Medulla oblongata (tissue), 1 donor: ENCODE results near the gene SLC27A5.
A peak's percentile ranks its signal among the peaks of the same experiment; 100 is the strongest.
"Not testable (repeated sequence)": the region's sequence is repeated elsewhere in the genome, so short reads cannot be mapped to it uniquely, and the experiment has no call there.

ENCODE experiments used
- DNase-seq: peaks from one replicate; pipeline ENCODE4 v3.0.0-alpha.2; 2015; ENCODE audit errors: extremely low spot score

The SLC27A5 gene

GRCh38 chr19:58498316-58499020, 13.3 kb downstream of the SLC27A5 start:
- no peak for DNase-seq

- no peak for DNase-seq
These were observed 14.1 kb downstream of the SLC27A5 start for GRCh38 chr19:58497634-58498170.

- DNase-seq, result peak; percentile 52
These were observed 19.5 kb downstream of the SLC27A5 start for GRCh38 chr19:58492265-58492664.

- no peak for DNase-seq
These were observed 20.4 kb downstream of the SLC27A5 start for GRCh38 chr19:58491393-58491792.

- not testable (repeated sequence) for DNase-seq
These were observed 27.4 kb downstream of the SLC27A5 start for GRCh38 chr19:58484349-58484748.

GRCh38 chr19:58483776-58484175, 28.0 kb downstream of the SLC27A5 start:
- DNase-seq, result no peak

- DNase-seq, result no peak
These were observed 29.4 kb downstream of the SLC27A5 start for GRCh38 chr19:58482372-58482771.

- no peak for DNase-seq
These were observed 31.0 kb downstream of the SLC27A5 start for GRCh38 chr19:58480831-58481230.

- no peak for DNase-seq
These were observed 31.3 kb downstream of the SLC27A5 start for GRCh38 chr19:58480481-58480830.

GRCh38 chr19:58479736-58480480, 31.9 kb downstream of the SLC27A5 start:
- DNase-seq, result no peak

GRCh38 chr19:58479303-58479702, 32.5 kb downstream of the SLC27A5 start:
- no peak for DNase-seq

- DNase-seq, result no peak
These were observed 33.9 kb downstream of the SLC27A5 start for GRCh38 chr19:58477871-58478270.

- no peak for DNase-seq
These were observed 34.7 kb downstream of the SLC27A5 start for GRCh38 chr19:58477130-58477529.

- DNase-seq, result no peak
These were observed 35.2 kb downstream of the SLC27A5 start for GRCh38 chr19:58476498-58477015.

- peak; percentile 98 for DNase-seq
These were observed 35.9 kb downstream of the SLC27A5 start, which contains the start of gene ZNF446 for GRCh38 chr19:58475714-58476497. TSS of gene ZNF446 (plus strand) at chr19:58476352. CDS start at chr19:58477219, 867 bp downstream.

- no peak for DNase-seq
These were observed 36.6 kb downstream of the SLC27A5 start for GRCh38 chr19:58474997-58475713.

- no peak for DNase-seq
These were observed 37.3 kb downstream of the SLC27A5 start for GRCh38 chr19:58474291-58474996.

- no peak for DNase-seq
These were observed 38.0 kb downstream of the SLC27A5 start for GRCh38 chr19:58473775-58474174.

GRCh38 chr19:58471736-58472135, 40.1 kb downstream of the SLC27A5 start:
- no peak for DNase-seq

- DNase-seq, result not testable (repeated sequence)
These were observed 40.8 kb downstream of the SLC27A5 start for GRCh38 chr19:58470837-58471543.
